WI38 (cell line): ENCODE measurements around the gene CLDN7.

Source experiments
- H3K4me3 ChIP-seq: 2 replicates; pipeline ENCODE4 v1.5.1; 2011; ENCODE audit warnings: low read depth, mild to moderate bottlenecking, control low read depth, low read length
- CTCF ChIP-seq: IDR thresholded peaks from 2 replicates; pipeline ENCODE4 v1.5.1; 2012; ENCODE audit warnings: low read depth, mild to moderate bottlenecking, control low read depth, low read length

CLDN7 gene

GRCh38 chr17:7219229-7219811 is 43.0 kb downstream of the CLDN7 start:
- TF ChIP-seq CTCF: no peak
- H3K4me3 ChIP-seq: peak overlapping the region; percentile 92

GRCh38 chr17:7218758-7219157 is 43.5 kb downstream of the CLDN7 start:
- TF ChIP-seq CTCF: no peak
- no peak overlapping the region for H3K4me3 ChIP-seq

GRCh38 chr17:7218166-7218565 is 44.1 kb downstream of the CLDN7 start:
- peak overlapping the region; percentile 72 for H3K4me3 ChIP-seq
- TF ChIP-seq CTCF: no peak

- H3K4me3 ChIP-seq: peak overlapping the region; percentile 72
- no peak for TF ChIP-seq CTCF
Measured at GRCh38 chr17:7217113-7217987, 44.9 kb downstream of the CLDN7 start.

GRCh38 chr17:7216242-7217112 is 45.8 kb downstream of the CLDN7 start:
- peak overlapping the region; percentile 72 for H3K4me3 ChIP-seq
- no peak for TF ChIP-seq CTCF

- peak overlapping the region; percentile 72 for H3K4me3 ChIP-seq
- no peak for TF ChIP-seq CTCF
Measured at GRCh38 chr17:7215652-7216180, 46.6 kb downstream of the CLDN7 start.
